OCI-LY1 (cell line): ENCODE results near the gene CD2BP2.

ENCODE experiments used
- CTCF ChIP-seq: fragments of 200-600 bp; sonication (generic), shearing (Covaris generic); IDR thresholded peaks from 2 replicates; pipeline ENCODE4 v1.5.1; 2017; ENCODE audit warnings: mild to moderate bottlenecking, antibody characterized with exemption, low read length, moderate library complexity, mixed read lengths
- EZH2 ChIP-seq: fragments of 200-600 bp; sonication (generic), shearing (Covaris generic); IDR thresholded peaks from 2 replicates; pipeline ENCODE4 v1.8.0; 2017; ENCODE audit warnings: borderline replicate concordance, mixed run types, mild to moderate bottlenecking, antibody characterized with exemption, low read length, moderate library complexity, mixed read lengths

GRCh38 chr16:30351001-30351441 is 4.1 kb downstream of the CD2BP2 start:
- TF ChIP-seq EZH2 (no peak), CTCF (no peak)
